WTC11 (cell line): ENCODE results near the gene OPA1. TPM values are rescaled to one million over a fixed set of nuclear protein-coding genes. Genes with fewer than 3 reads are reported as not detected.

Experiments used
- ATAC-seq: fragments of 200-7000 bp; cut with Tn5 transposase; 2 replicates; pipeline ENCODE4 v1.10.0; 2021; ENCODE audit warnings: mild to moderate bottlenecking, moderate library complexity
- CTCF ChIA-PET: fragments of 300-600 bp; sonication (Branson Sonifier 250); formaldehyde crosslinking; loops from one replicate; lab custom pipeline; 2021; ENCODE audit warnings: antibody characterized with exemption; lab: Charles Lee
- POLR2A ChIA-PET: fragments of 350-600 bp; sonication (Branson Sonifier 250); formaldehyde crosslinking; loops from one replicate; lab custom pipeline; 2021; ENCODE audit warnings: antibody characterized with exemption; lab: Charles Lee
- DNase-seq: peaks from one replicate; pipeline ENCODE4 v3.0.0; 2021; ENCODE audit warnings: low spot score
- H3K27ac Mint-ChIP-seq: 2 replicates; pipeline ENCODE4 v1.8.0; 2021; ENCODE audit warnings: mixed read lengths
- H3K27me3 Mint-ChIP-seq: 2 replicates; pipeline ENCODE4 v1.8.0; 2021; ENCODE audit warnings: low read depth, mild to moderate bottlenecking, moderate library complexity, mixed read lengths
- H3K36me3 Mint-ChIP-seq: 2 replicates; pipeline ENCODE4 v1.8.0; 2021; ENCODE audit warnings: mixed read lengths
- H3K4me1 Mint-ChIP-seq: 2 replicates; pipeline ENCODE4 v1.8.0; 2022; ENCODE audit warnings: mixed read lengths
- H3K4me3 Mint-ChIP-seq: 2 replicates; pipeline ENCODE4 v1.8.0; 2021; ENCODE audit warnings: mild to moderate bottlenecking, moderate library complexity, mixed read lengths
- H3K9me3 Mint-ChIP-seq: 2 replicates; pipeline ENCODE4 v1.8.0; 2021; ENCODE audit warnings: mixed read lengths
- ELF4 ChIP-seq: sonication (generic); formaldehyde crosslinking; IDR thresholded peaks from 2 replicates; pipeline ENCODE4 v1.8.1; 2022; ENCODE audit warnings: low read depth, mild to moderate bottlenecking, moderate library complexity, missing genetic modification reagents
- HMGA2 ChIP-seq: fragments of 250-450 bp; sonication (Bioruptor Pico); IDR thresholded peaks from 2 replicates; pipeline ENCODE4 v1.4.0; 2021; ENCODE audit warnings: mild to moderate bottlenecking, moderate library complexity
- HMGXB4 ChIP-seq: sonication (generic); formaldehyde crosslinking; IDR thresholded peaks from 2 replicates; pipeline ENCODE4 v1.8.1; 2023; ENCODE audit warnings: mild to moderate bottlenecking, moderate library complexity, missing genetic modification reagents
- JUN ChIP-seq: sonication (generic); formaldehyde crosslinking; IDR thresholded peaks from 2 replicates; pipeline ENCODE4 v1.8.0; 2023; ENCODE audit warnings: mild to moderate bottlenecking, missing genetic modification reagents
- NFATC4 ChIP-seq: fragments of 250-450 bp; sonication (Bioruptor Pico); IDR thresholded peaks from 2 replicates; pipeline ENCODE4 v1.9.0; 2021; ENCODE audit warnings: mild to moderate bottlenecking
- NR1H2 ChIP-seq: sonication (generic); formaldehyde crosslinking; IDR thresholded peaks from 2 replicates; pipeline ENCODE4 v1.9.0; 2021; ENCODE audit warnings: mild to moderate bottlenecking, moderate library complexity, missing genetic modification reagents
- NR2C2 ChIP-seq: sonication (generic); formaldehyde crosslinking; IDR thresholded peaks from 2 replicates; pipeline ENCODE4 v1.8.0; 2022; ENCODE audit warnings: mild to moderate bottlenecking, missing genetic modification reagents
- SOX15 ChIP-seq: fragments of 250-450 bp; sonication (Bioruptor Pico); IDR thresholded peaks from 2 replicates; pipeline ENCODE4 v1.9.0; 2021; ENCODE audit warnings: mild to moderate bottlenecking
- ZNF219 ChIP-seq: sonication (generic); formaldehyde crosslinking; IDR thresholded peaks from 2 replicates; pipeline ENCODE4 v1.8.0; 2023; ENCODE audit warnings: missing genetic modification reagents, mild to moderate bottlenecking, borderline replicate concordance
- ZNF232 ChIP-seq: sonication (generic); formaldehyde crosslinking; IDR thresholded peaks from 2 replicates; pipeline ENCODE4 v1.8.0; 2022; ENCODE audit warnings: mild to moderate bottlenecking, missing genetic modification reagents
- ZNF317 ChIP-seq: sonication (generic); formaldehyde crosslinking; IDR thresholded peaks from 2 replicates; pipeline ENCODE4 v1.8.1; 2023; ENCODE audit warnings: low read depth, mild to moderate bottlenecking, moderate library complexity, missing genetic modification reagents, borderline replicate concordance
- ZNF416 ChIP-seq: fragments of 250-450 bp; sonication (Bioruptor Pico); IDR thresholded peaks from 2 replicates; pipeline ENCODE4 v1.9.0; 2021; ENCODE audit warnings: mild to moderate bottlenecking, inconsistent platforms
- ZNF532 ChIP-seq: fragments of 250-450 bp; sonication (Bioruptor Pico); IDR thresholded peaks from 2 replicates; pipeline ENCODE4 v1.9.0; 2021; ENCODE audit warnings: mild to moderate bottlenecking, borderline replicate concordance
- total RNA-seq: library from RNA; stranded (reverse); gene quantifications from 3 replicates; pipeline ENCODE4 v1.2.3, GENCODE V29; 2021
- TF ChIP-seq, protein P1 (sequence below): sonication (generic); formaldehyde crosslinking; IDR thresholded peaks from 2 replicates; pipeline ENCODE4 v1.8.1; 2023; ENCODE audit warnings: mild to moderate bottlenecking, missing genetic modification reagents
- TF ChIP-seq, protein P2 (sequence below): sonication (generic); formaldehyde crosslinking; IDR thresholded peaks from 2 replicates; pipeline ENCODE4 v1.8.1; 2023; ENCODE audit warnings: mild to moderate bottlenecking, missing genetic modification reagents, moderate library complexity
- TF ChIP-seq, protein P3 (sequence below): fragments of 250-450 bp; sonication (Bioruptor Pico); IDR thresholded peaks from 2 replicates; pipeline ENCODE4 v1.8.0; 2021; ENCODE audit warnings: mild to moderate bottlenecking
- TF ChIP-seq, protein P4 (sequence below): sonication (generic); formaldehyde crosslinking; IDR thresholded peaks from 2 replicates; pipeline ENCODE4 v1.8.1; 2023; ENCODE audit warnings: mild to moderate bottlenecking, missing genetic modification reagents, moderate library complexity
- TF ChIP-seq, protein P5 (sequence below): sonication (generic); formaldehyde crosslinking; conservative IDR thresholded peaks from 2 replicates; pipeline ENCODE4 v1.8.1; 2023; ENCODE audit warnings: mild to moderate bottlenecking, low read depth, missing genetic modification reagents, moderate library complexity
- TF ChIP-seq, protein P6 (sequence below): sonication (generic); formaldehyde crosslinking; IDR thresholded peaks from 2 replicates; pipeline ENCODE4 v1.8.0; 2022; ENCODE audit warnings: mild to moderate bottlenecking, missing genetic modification reagents

Gene OPA1
- total RNA-seq, 1 experiment from 2014 or later = 84.7 TPM

- Mint-ChIP-seq H3K27me3 (peaks cover 5% of the 10 kb centered on the region), H3K4me1 (0 out of 2 replicates have a peak, but pooled peaks cover 2% of the 10 kb centered on the region), H3K4me3 (no peak overlapping the region), H3K9me3 (peaks cover 51% of the 10 kb centered on the region), H3K27ac (no peak overlapping the region), H3K36me3 (peaks cover 37% of the 10 kb centered on the region)
- TF ChIP-seq, protein P1, sequence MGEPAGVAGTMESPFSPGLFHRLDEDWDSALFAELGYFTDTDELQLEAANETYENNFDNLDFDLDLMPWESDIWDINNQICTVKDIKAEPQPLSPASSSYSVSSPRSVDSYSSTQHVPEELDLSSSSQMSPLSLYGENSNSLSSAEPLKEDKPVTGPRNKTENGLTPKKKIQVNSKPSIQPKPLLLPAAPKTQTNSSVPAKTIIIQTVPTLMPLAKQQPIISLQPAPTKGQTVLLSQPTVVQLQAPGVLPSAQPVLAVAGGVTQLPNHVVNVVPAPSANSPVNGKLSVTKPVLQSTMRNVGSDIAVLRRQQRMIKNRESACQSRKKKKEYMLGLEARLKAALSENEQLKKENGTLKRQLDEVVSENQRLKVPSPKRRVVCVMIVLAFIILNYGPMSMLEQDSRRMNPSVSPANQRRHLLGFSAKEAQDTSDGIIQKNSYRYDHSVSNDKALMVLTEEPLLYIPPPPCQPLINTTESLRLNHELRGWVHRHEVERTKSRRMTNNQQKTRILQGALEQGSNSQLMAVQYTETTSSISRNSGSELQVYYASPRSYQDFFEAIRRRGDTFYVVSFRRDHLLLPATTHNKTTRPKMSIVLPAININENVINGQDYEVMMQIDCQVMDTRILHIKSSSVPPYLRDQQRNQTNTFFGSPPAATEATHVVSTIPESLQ (CRISPR knock-in tag) = no peak
- TF ChIP-seq NR2C2 = no peak
- no peak for TF ChIP-seq ZNF232 (CRISPR knock-in tag)
- TF ChIP-seq ZNF532 (CRISPR knock-in tag) = no peak
- TF ChIP-seq ZNF317 = no peak
- TF ChIP-seq, protein P2, sequence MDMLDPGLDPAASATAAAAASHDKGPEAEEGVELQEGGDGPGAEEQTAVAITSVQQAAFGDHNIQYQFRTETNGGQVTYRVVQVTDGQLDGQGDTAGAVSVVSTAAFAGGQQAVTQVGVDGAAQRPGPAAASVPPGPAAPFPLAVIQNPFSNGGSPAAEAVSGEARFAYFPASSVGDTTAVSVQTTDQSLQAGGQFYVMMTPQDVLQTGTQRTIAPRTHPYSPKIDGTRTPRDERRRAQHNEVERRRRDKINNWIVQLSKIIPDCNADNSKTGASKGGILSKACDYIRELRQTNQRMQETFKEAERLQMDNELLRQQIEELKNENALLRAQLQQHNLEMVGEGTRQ = no peak
- TF ChIP-seq ELF4 = no peak
- ChIA-PET CTCF (interaction anchor here (1.3 kb wide), 1 partner anchor 595 kb away, joined by 3 read pairs; no protein-coding TSS in a partner anchor), POLR2A (no interaction called here)
- no peak for ATAC-seq
- DNase-seq = no peak
Observed at GRCh38 chr3:193720169-193720568, 127.2 kb downstream of the OPA1 start.

GRCh38 chr3:193722566-193722965, 129.6 kb downstream of the OPA1 start:
- H3K9me3 Mint-ChIP-seq = peaks cover 27% of the 10 kb centered on the region
- ATAC-seq (no peak), DNase-seq (no peak)
- H3K27ac Mint-ChIP-seq = no peak overlapping the region
- H3K4me3 Mint-ChIP-seq = no peak overlapping the region
- no peaks in the 10 kb centered on the region; the same call in none of the 2 replicates for H3K27me3 Mint-ChIP-seq
- H3K36me3 Mint-ChIP-seq = peaks cover 14% of the 10 kb centered on the region
- ChIA-PET CTCF (no interaction called here), POLR2A (no interaction called here)
- H3K4me1 Mint-ChIP-seq = peaks cover 8% of the 10 kb centered on the region; the same call in 1 of the 2 replicates
- TF ChIP-seq, protein P3, sequence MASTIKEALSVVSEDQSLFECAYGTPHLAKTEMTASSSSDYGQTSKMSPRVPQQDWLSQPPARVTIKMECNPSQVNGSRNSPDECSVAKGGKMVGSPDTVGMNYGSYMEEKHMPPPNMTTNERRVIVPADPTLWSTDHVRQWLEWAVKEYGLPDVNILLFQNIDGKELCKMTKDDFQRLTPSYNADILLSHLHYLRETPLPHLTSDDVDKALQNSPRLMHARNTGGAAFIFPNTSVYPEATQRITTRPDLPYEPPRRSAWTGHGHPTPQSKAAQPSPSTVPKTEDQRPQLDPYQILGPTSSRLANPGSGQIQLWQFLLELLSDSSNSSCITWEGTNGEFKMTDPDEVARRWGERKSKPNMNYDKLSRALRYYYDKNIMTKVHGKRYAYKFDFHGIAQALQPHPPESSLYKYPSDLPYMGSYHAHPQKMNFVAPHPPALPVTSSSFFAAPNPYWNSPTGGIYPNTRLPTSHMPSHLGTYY (CRISPR knock-in tag) = no peak
- TF ChIP-seq HMGA2 = no peak
- TF ChIP-seq ZNF416 (CRISPR knock-in tag) = no peak
- TF ChIP-seq NR2C2 = no peak
- TF ChIP-seq, protein P4, sequence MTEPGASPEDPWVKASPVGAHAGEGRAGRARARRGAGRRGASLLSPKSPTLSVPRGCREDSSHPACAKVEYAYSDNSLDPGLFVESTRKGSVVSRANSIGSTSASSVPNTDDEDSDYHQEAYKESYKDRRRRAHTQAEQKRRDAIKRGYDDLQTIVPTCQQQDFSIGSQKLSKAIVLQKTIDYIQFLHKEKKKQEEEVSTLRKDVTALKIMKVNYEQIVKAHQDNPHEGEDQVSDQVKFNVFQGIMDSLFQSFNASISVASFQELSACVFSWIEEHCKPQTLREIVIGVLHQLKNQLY (CRISPR knock-in tag) = no peak
- no peak for TF ChIP-seq NFATC4 (CRISPR knock-in tag)
- no peak for TF ChIP-seq JUN (CRISPR knock-in tag)
- TF ChIP-seq HMGXB4 = no peak
- TF ChIP-seq ZNF219 (CRISPR knock-in tag) = no peak
- TF ChIP-seq ZNF232 (CRISPR knock-in tag) = no peak
- no peak for TF ChIP-seq SOX15 (CRISPR knock-in tag)
- TF ChIP-seq, protein P5, sequence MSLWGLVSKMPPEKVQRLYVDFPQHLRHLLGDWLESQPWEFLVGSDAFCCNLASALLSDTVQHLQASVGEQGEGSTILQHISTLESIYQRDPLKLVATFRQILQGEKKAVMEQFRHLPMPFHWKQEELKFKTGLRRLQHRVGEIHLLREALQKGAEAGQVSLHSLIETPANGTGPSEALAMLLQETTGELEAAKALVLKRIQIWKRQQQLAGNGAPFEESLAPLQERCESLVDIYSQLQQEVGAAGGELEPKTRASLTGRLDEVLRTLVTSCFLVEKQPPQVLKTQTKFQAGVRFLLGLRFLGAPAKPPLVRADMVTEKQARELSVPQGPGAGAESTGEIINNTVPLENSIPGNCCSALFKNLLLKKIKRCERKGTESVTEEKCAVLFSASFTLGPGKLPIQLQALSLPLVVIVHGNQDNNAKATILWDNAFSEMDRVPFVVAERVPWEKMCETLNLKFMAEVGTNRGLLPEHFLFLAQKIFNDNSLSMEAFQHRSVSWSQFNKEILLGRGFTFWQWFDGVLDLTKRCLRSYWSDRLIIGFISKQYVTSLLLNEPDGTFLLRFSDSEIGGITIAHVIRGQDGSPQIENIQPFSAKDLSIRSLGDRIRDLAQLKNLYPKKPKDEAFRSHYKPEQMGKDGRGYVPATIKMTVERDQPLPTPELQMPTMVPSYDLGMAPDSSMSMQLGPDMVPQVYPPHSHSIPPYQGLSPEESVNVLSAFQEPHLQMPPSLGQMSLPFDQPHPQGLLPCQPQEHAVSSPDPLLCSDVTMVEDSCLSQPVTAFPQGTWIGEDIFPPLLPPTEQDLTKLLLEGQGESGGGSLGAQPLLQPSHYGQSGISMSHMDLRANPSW (CRISPR knock-in tag) = no peak
- TF ChIP-seq, protein P6, sequence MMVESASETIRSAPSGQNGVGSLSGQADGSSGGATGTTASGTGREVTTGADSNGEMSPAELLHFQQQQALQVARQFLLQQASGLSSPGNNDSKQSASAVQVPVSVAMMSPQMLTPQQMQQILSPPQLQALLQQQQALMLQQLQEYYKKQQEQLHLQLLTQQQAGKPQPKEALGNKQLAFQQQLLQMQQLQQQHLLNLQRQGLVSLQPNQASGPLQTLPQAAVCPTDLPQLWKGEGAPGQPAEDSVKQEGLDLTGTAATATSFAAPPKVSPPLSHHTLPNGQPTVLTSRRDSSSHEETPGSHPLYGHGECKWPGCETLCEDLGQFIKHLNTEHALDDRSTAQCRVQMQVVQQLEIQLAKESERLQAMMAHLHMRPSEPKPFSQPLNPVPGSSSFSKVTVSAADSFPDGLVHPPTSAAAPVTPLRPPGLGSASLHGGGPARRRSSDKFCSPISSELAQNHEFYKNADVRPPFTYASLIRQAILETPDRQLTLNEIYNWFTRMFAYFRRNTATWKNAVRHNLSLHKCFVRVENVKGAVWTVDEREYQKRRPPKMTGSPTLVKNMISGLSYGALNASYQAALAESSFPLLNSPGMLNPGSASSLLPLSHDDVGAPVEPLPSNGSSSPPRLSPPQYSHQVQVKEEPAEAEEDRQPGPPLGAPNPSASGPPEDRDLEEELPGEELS (CRISPR knock-in tag) = no peak
- no peak for TF ChIP-seq NR1H2 (CRISPR knock-in tag)
